Stimulated activated CD8-positive, alpha-beta memory T cell treated with anti-CD3 and anti-CD28 coated beads, Interleukin-15, amount 100 ng/mL, for 4 hours (primary cell): Measurements from ENCODE around the gene RASSF6.
"Not testable (repeated sequence)": the region's sequence is repeated elsewhere in the genome, so short reads cannot be mapped to it uniquely, and the experiment has no call there.

Experiments
- DNase-seq, 2 donors: peaks; one replicate each; pipeline ENCODE4 v3.0.0-alpha.2; 2020; ENCODE audit warnings: low read depth in 2 of 2

RASSF6 gene

GRCh38 chr4:73620115-73620792 lies at the start of gene RASSF6:
RASSF6 (minus strand) TSS chr4:73620436; CDS start chr4:73611795, 8,641 bp downstream.
- DNase-seq = no peak

- no peak for DNase-seq
Observed at GRCh38 chr4:73669410-73670183, 49.4 kb upstream of the RASSF6 start.

GRCh38 chr4:73668782-73669201 lies 48.6 kb upstream of the RASSF6 start:
- no peak for DNase-seq

GRCh38 chr4:73665924-73666323 lies 45.7 kb upstream of the RASSF6 start:
- DNase-seq = not testable (repeated sequence)

- no peak for DNase-seq
Observed at GRCh38 chr4:73664470-73664869, 44.2 kb upstream of the RASSF6 start.

- DNase-seq = no peak
Observed at GRCh38 chr4:73663576-73663975, 43.3 kb upstream of the RASSF6 start.

- DNase-seq = no peak
Observed at GRCh38 chr4:73662709-73663546, 42.7 kb upstream of the RASSF6 start.

GRCh38 chr4:73661646-73662119 lies 41.4 kb upstream of the RASSF6 start:
- no peak for DNase-seq

GRCh38 chr4:73660808-73661207 lies 40.6 kb upstream of the RASSF6 start:
- no peak for DNase-seq

- DNase-seq = no peak
Observed at GRCh38 chr4:73653695-73654106, 33.5 kb upstream of the RASSF6 start.

GRCh38 chr4:73650250-73650649 lies 30.0 kb upstream of the RASSF6 start:
- no peak for DNase-seq

GRCh38 chr4:73648478-73648877 lies 28.2 kb upstream of the RASSF6 start:
- DNase-seq = no peak

- DNase-seq = no peak
Observed at GRCh38 chr4:73646117-73646516, 25.9 kb upstream of the RASSF6 start.

- no peak for DNase-seq
Observed at GRCh38 chr4:73631565-73632226, 11.5 kb upstream of the RASSF6 start.

- not testable (repeated sequence) for DNase-seq
Observed at GRCh38 chr4:73628834-73629233, 8.6 kb upstream of the RASSF6 start.

GRCh38 chr4:73621357-73621756 lies 1.1 kb upstream of the RASSF6 start:
- DNase-seq = no peak

- DNase-seq = no peak
Observed at GRCh38 chr4:73619346-73619745, 890 bp downstream of the RASSF6 start.

GRCh38 chr4:73617256-73617655 lies 3.0 kb downstream of the RASSF6 start:
- DNase-seq = no peak

- no peak for DNase-seq
Observed at GRCh38 chr4:73615613-73616012, 4.6 kb downstream of the RASSF6 start.

GRCh38 chr4:73614311-73614867 lies 5.8 kb downstream of the RASSF6 start:
- no peak for DNase-seq

GRCh38 chr4:73613130-73613529 lies 7.1 kb downstream of the RASSF6 start:
- no peak for DNase-seq
